ENCODE measurements around the gene LRRC28.

- no peak for TF ChIP-seq FOXK2 (IDR thresholded peaks at IDR 0.05)
- TF ChIP-seq ATF3 (IDR thresholded peaks at IDR 0.05; ENCODE audit: borderline replicate concordance, extremely low read depth, low read depth, low read length): no peak
- TF ChIP-seq NFXL1 (IDR thresholded peaks at IDR 0.05; ENCODE audit: borderline replicate concordance): no peak
- no peak for TF ChIP-seq CTCF (IDR thresholded peaks at IDR 0.05 in 2 of 3, conservative IDR thresholded peaks at IDR 0.05 in 1 of 3; ENCODE audit: control insufficient read depth in 2 of 3, extremely low read depth in 1 of 3, insufficient read depth in 1 of 3, low read depth in 3 of 3, low read length in 3 of 3)
- no peak for TF ChIP-seq BCL11A (IDR thresholded peaks at IDR 0.05; ENCODE audit: low read depth, low read length)
- TF ChIP-seq FOXM1 (IDR thresholded peaks at IDR 0.05; ENCODE audit: low read depth, low read length): no peak
- no peak for TF ChIP-seq ZNF274 (IDR thresholded peaks at IDR 0.05; ENCODE audit: insufficient read depth, insufficient read length)
- TF ChIP-seq TARDBP (IDR thresholded peaks at IDR 0.05; ENCODE audit: borderline replicate concordance): no peak
- no peak for TF ChIP-seq ZNF24 (IDR thresholded peaks at IDR 0.05)
- TF ChIP-seq POLR2AphosphoS5 (IDR thresholded peaks at IDR 0.05; ENCODE audit: low read length): no peak
Observed at GRCh38 chr15:99268431-99268830, 17.1 kb downstream of the LRRC28 start.
